A549 (cell line): Measurements from ENCODE around the gene ING5. TPM values are rescaled to one million over a fixed set of nuclear protein-coding genes. Genes with fewer than 3 reads are reported as not detected.

Experiments
- ATAC-seq, 2 experiments: fragments of 200-7000 bp in 1 of 2; fragments of >200 bp in 1 of 2; cut with Nextera tagmentation in 1 of 2; cut with Tn5 transposase in 1 of 2; 3 replicates each; pipeline versions ENCODE4 v1.8.0 to v1.9.1; 2018 to 2020; ENCODE audit warnings: mild to moderate bottlenecking in 1 of 2, moderate library complexity in 1 of 2
- CTCF ChIA-PET: fragments of 300-600 bp; sonication (Branson Sonifier 250); formaldehyde crosslinking; extraction: SDS; loops from one replicate; lab custom pipeline; 2021; ENCODE audit warnings: antibody characterized with exemption, inconsistent platforms; lab: Yijun Ruan, JAX
- POLR2A ChIA-PET: fragments of 350-600 bp; formaldehyde crosslinking; extraction: SDS; loops from one replicate; lab custom pipeline; 2021; ENCODE audit warnings: antibody characterized with exemption, inconsistent platforms; lab: Yijun Ruan, JAX
- DNase-seq, 2 experiments: peaks; one replicate each; pipeline versions ENCODE4 v3.0.0 to v3.0.0-alpha.2; 2011 to 2016; ENCODE audit warnings: low read depth in 1 of 2, low spot score in 1 of 2
- FAIRE-seq: peaks from 2 replicates; lab custom pipeline; 2011; peaks lifted over from hg19 to GRCh38; lab: Jason Lieb, UNC
- H3K27ac ChIP-seq, 2 experiments: fragments of >200 bp; sonication (Bioruptor Twin); formaldehyde crosslinking; 3 replicates each; pipeline ENCODE4 v1.5.1; 2016 to 2017
- H3K4me1 ChIP-seq: fragments of >200 bp; sonication (Bioruptor Twin); formaldehyde crosslinking; 3 replicates; pipeline ENCODE4 v1.6.1; 2016
- H3K4me2 ChIP-seq: fragments of >200 bp; sonication (Bioruptor Twin); formaldehyde crosslinking; 3 replicates; pipeline ENCODE4 v1.6.1; 2016
- H3K4me3 ChIP-seq: fragments of >200 bp; sonication (Bioruptor Twin); formaldehyde crosslinking; 3 replicates; pipeline ENCODE4 v1.5.1; 2016
- H3K9me3 ChIP-seq: fragments of >200 bp; sonication (Bioruptor Twin); formaldehyde crosslinking; 3 replicates; pipeline ENCODE4 v1.6.1; 2016
- CBX2 ChIP-seq: fragments of 200-600 bp; sonication (generic); IDR thresholded peaks from 2 replicates; pipeline ENCODE4 v1.6.1; 2016; ENCODE audit warnings: low read depth, mild to moderate bottlenecking, borderline replicate concordance
- GATA3 ChIP-seq: IDR thresholded peaks from 2 replicates; pipeline ENCODE4 v1.6.1; 2012; ENCODE audit warnings: borderline replicate concordance
- HES2 ChIP-seq: fragments of >200 bp; sonication (Bioruptor Twin); formaldehyde crosslinking; IDR thresholded peaks from 2 replicates; pipeline ENCODE4 v1.6.1; 2016
- KDM1A ChIP-seq: fragments of 200-600 bp; sonication (generic); IDR thresholded peaks from 2 replicates; pipeline ENCODE4 v1.6.1; 2016; ENCODE audit warnings: low read depth, mild to moderate bottlenecking
- MAZ ChIP-seq: fragments of 150-350 bp; IDR thresholded peaks from 2 replicates; pipeline ENCODE4 v1.6.1; 2014; ENCODE audit warnings: antibody characterized with exemption, low read depth, low read length, borderline replicate concordance
- PBX3 ChIP-seq: IDR thresholded peaks from 2 replicates; pipeline ENCODE4 v1.6.1; 2012
- PHF8 ChIP-seq: fragments of 200-600 bp; sonication (generic); IDR thresholded peaks from 2 replicates; pipeline ENCODE4 v1.6.1; 2016; ENCODE audit warnings: low read depth, mild to moderate bottlenecking, antibody characterized with exemption, moderate library complexity, borderline replicate concordance
- POLR2AphosphoS2 ChIP-seq: conservative IDR thresholded peaks from 2 replicates; pipeline ENCODE4 v1.6.1; 2012; ENCODE audit warnings: low read length, improper control_type of control experiment, inconsistent platforms
- RAD21 ChIP-seq, 2 experiments: fragments of >200 bp in 1 of 2; sonication (Bioruptor Twin) in 1 of 2; formaldehyde crosslinking in 1 of 2; IDR thresholded peaks in 1 of 2; conservative IDR thresholded peaks in 1 of 2; 2 replicates in 1 of 2; 3 replicates in 1 of 2; pipeline ENCODE4 v1.6.1; 2012 to 2018; ENCODE audit warnings: inconsistent platforms in 1 of 2
- ZSCAN20 ChIP-seq: fragments of 250-450 bp; sonication (Bioruptor Pico); IDR thresholded peaks from 2 replicates; pipeline ENCODE4 v1.8.0; 2022; ENCODE audit warnings: mild to moderate bottlenecking, moderate library complexity
- WGBS: methylation state at CpG from one replicate; pipeline ENCODE4 v1.1.6; 2017; ENCODE audit errors: missing lambda C conversion rate; 5-methylcytosine and 5-hydroxymethylcytosine counted together
- polyA plus RNA-seq, 4 experiments: library from polyadenylated mRNA; depleted of rRNA in 3 of 4; stranded (reverse); fragments of >200 nt; fragmentation: RNase III in 1 of 4; extraction: RNeasy Plus Mini Kit Qiagen cat#74134 plus additional on column Dnase treatment in 1 of 4; gene quantifications; 2 replicates in 3 of 4; 3 replicates in 1 of 4; pipeline ENCODE4 v1.2.3, GENCODE V29; 2011 to 2017

ING5 gene
- polyA plus RNA-seq, 2 of the 4 experiments (the other 2 are of a cell fraction): 28.6 to 29.6 TPM

GRCh38 chr2:241776336-241777169, 74.7 kb downstream of the ING5 start, which contains the start of gene GAL3ST2:
TSS of gene GAL3ST2 (plus strand) at chr2:241776822. CDS start at chr2:241776956, 134 bp downstream.
- TF ChIP-seq ZSCAN20 (CRISPR knock-in tag) (no peak), PBX3 (no peak), PHF8 (no peak), GATA3 (no peak)
- FAIRE-seq (no peak), ATAC-seq (no peak), DNase-seq (no peak)
- Histone ChIP-seq H3K27ac (no peak within 1 kb of the TSS; a peak in 1 of 6 replicates), H3K9me3 (no peaks in the 10 kb centered on the region), H3K4me1 (peaks cover 17% of the 10 kb centered on the region), H3K4me3 (no peak within 1 kb of the TSS), H3K4me2 (no peak within 1 kb of the TSS)
- POLR2A ChIA-PET: no interaction called here
- WGBS: 83% methylated on average over 19 of the region's 27 CpGs
- CTCF ChIA-PET: interaction anchor here (0.6 kb wide), 1 partner anchor 656 kb away, joined by 4 read pairs; no protein-coding TSS in a partner anchor

GRCh38 chr2:241777170-241777685, 75.4 kb downstream of the ING5 start:
- Histone ChIP-seq H3K4me2 (no peak overlapping the region), H3K4me1 (peaks cover 22% of the 10 kb centered on the region), H3K27ac (no peak overlapping the region), H3K9me3 (0 out of 3 replicates have a peak, but pooled peaks cover 1% of the 10 kb centered on the region), H3K4me3 (no peak overlapping the region)
- POLR2A ChIA-PET: no interaction called here
- DNase-seq (no peak), ATAC-seq (no peak), FAIRE-seq (no peak)
- TF ChIP-seq POLR2AphosphoS2 (no peak), MAZ (no peak), HES2 (no peak), CBX2 (no peak)
- CTCF ChIA-PET: interaction anchor here (0.5 kb wide), 1 partner anchor 8 kb away, joined by 3 read pairs; no protein-coding TSS in a partner anchor
- 91% methylated on average over 22 of the region's 22 CpGs for WGBS

- H3K4me1 ChIP-seq: peaks cover 22% of the 10 kb centered on the region
- ChIA-PET CTCF (interaction anchor here (0.5 kb wide), 1 partner anchor 7 kb away, joined by 3 read pairs; no protein-coding TSS in a partner anchor), POLR2A (no interaction called here)
- ATAC-seq: no peak
- no peak for FAIRE-seq
- TF ChIP-seq KDM1A (no peak), RAD21 (conservative IDR thresholded peaks at IDR 0.05 in 1 of 2, IDR thresholded peaks at IDR 0.05 in 1 of 2) (no peak)
- no peak overlapping the region for H3K4me3 ChIP-seq
- H3K27ac ChIP-seq: no peak overlapping the region; a peak in 1 of 6 replicates
- peaks cover 4% of the 10 kb centered on the region; the same call in 1 of the 3 replicates for H3K9me3 ChIP-seq
- DNase-seq: no peak
- no peak overlapping the region for H3K4me2 ChIP-seq
- WGBS: 87% methylated on average over 5 of the region's 21 CpGs
Observed at GRCh38 chr2:241777686-241778627, 76.1 kb downstream of the ING5 start.

Other genes starting within 250 kb of the ING5 start
- gene STK25, start 193.5 kb upstream of the ING5 start, polyA plus RNA-seq (2011; rRNA removed): 138 and 185 TPM in 2 replicates
- 91.5 to 108 TPM (median 101 TPM) in 3 replicates for gene STK25, start 193.5 kb upstream of the ING5 start, polyA plus RNA-seq (2017; fragmentation: RNase III; extraction: RNeasy Plus Mini Kit Qiagen cat#74134 plus additional on column Dnase treatment)
- gene BOK, start 143.3 kb upstream of the ING5 start, polyA plus RNA-seq (2011; rRNA removed): 5.0 and 5.5 TPM in 2 replicates
- 12.0 to 13.0 TPM (median 12.6 TPM) in 3 replicates for gene BOK, start 143.3 kb upstream of the ING5 start, polyA plus RNA-seq (2017; fragmentation: RNase III; extraction: RNeasy Plus Mini Kit Qiagen cat#74134 plus additional on column Dnase treatment)
- 36.1 and 37.3 TPM in 2 replicates for gene THAP4, start 64.9 kb upstream of the ING5 start, polyA plus RNA-seq (2011; rRNA removed)
- gene THAP4, start 64.9 kb upstream of the ING5 start, polyA plus RNA-seq (2017; fragmentation: RNase III; extraction: RNeasy Plus Mini Kit Qiagen cat#74134 plus additional on column Dnase treatment): 51.0 to 56.7 TPM (median 53.2 TPM) in 3 replicates
- gene ATG4B, start 64.3 kb upstream of the ING5 start, polyA plus RNA-seq (2011; rRNA removed): 75.2 and 75.6 TPM in 2 replicates
- 68.8 to 74.7 TPM (median 70.3 TPM) in 3 replicates for gene ATG4B, start 64.3 kb upstream of the ING5 start, polyA plus RNA-seq (2017; fragmentation: RNase III; extraction: RNeasy Plus Mini Kit Qiagen cat#74134 plus additional on column Dnase treatment)
- gene DTYMK, start 15.2 kb upstream of the ING5 start, polyA plus RNA-seq (2011; rRNA removed): 62.7 and 68.7 TPM in 2 replicates
- 90.7 to 99.5 TPM (median 98.9 TPM) in 3 replicates for gene DTYMK, start 15.2 kb upstream of the ING5 start, polyA plus RNA-seq (2017; fragmentation: RNase III; extraction: RNeasy Plus Mini Kit Qiagen cat#74134 plus additional on column Dnase treatment)
- 6.5 and 7.0 TPM in 2 replicates for gene D2HGDH, start 32.6 kb downstream of the ING5 start, polyA plus RNA-seq (2011; rRNA removed)
- gene D2HGDH, start 32.6 kb downstream of the ING5 start, polyA plus RNA-seq (2017; fragmentation: RNase III; extraction: RNeasy Plus Mini Kit Qiagen cat#74134 plus additional on column Dnase treatment): 16.5 to 18.8 TPM (median 18.5 TPM) in 3 replicates
- gene GAL3ST2, start 74.8 kb downstream of the ING5 start, polyA plus RNA-seq (2011; rRNA removed): 0.15 TPM in 1 of 2 replicates, not detected in the other
- 0.41 to 0.86 TPM (median 0.61 TPM) in 3 replicates for gene GAL3ST2, start 74.8 kb downstream of the ING5 start, polyA plus RNA-seq (2017; fragmentation: RNase III; extraction: RNeasy Plus Mini Kit Qiagen cat#74134 plus additional on column Dnase treatment)
- 0.08 and 0.13 TPM in 2 replicates for gene NEU4, start 107.2 kb downstream of the ING5 start, polyA plus RNA-seq (2011; rRNA removed)
- 0.19 to 0.70 TPM (median 0.25 TPM) in 3 replicates for gene NEU4, start 107.2 kb downstream of the ING5 start, polyA plus RNA-seq (2017; fragmentation: RNase III; extraction: RNeasy Plus Mini Kit Qiagen cat#74134 plus additional on column Dnase treatment)
- gene PDCD1, start 156.9 kb downstream of the ING5 start, polyA plus RNA-seq (2011; rRNA removed): not detected in 2 replicates
- gene PDCD1, start 156.9 kb downstream of the ING5 start, polyA plus RNA-seq (2017; fragmentation: RNase III; extraction: RNeasy Plus Mini Kit Qiagen cat#74134 plus additional on column Dnase treatment): not detected in 3 replicates
- gene RTP5, start 167.7 kb downstream of the ING5 start, polyA plus RNA-seq (2011; rRNA removed): not detected in 2 replicates
- not detected in 3 replicates for gene RTP5, start 167.7 kb downstream of the ING5 start, polyA plus RNA-seq (2017; fragmentation: RNase III; extraction: RNeasy Plus Mini Kit Qiagen cat#74134 plus additional on column Dnase treatment)